ENCODE results near the gene CCDC195.

- TF ChIP-seq CTCF (IDR thresholded peaks at IDR 0.05) (no peak), POLR2A (IDR thresholded peaks at IDR 0.05) (no peak)
Measured at GRCh38 chr2:224734949-224735348, 18.8 kb upstream of the CCDC195 start.
